CD4-positive, alpha-beta T cell treated with Interleukin-6 for 4 hours (primary cell): ENCODE data around the gene DPYD.

Experiments
- DNase-seq: peaks from one replicate; pipeline ENCODE4 v3.0.0-alpha.2; 2020; ENCODE audit warnings: mixed read lengths

The DPYD gene

DNA sequence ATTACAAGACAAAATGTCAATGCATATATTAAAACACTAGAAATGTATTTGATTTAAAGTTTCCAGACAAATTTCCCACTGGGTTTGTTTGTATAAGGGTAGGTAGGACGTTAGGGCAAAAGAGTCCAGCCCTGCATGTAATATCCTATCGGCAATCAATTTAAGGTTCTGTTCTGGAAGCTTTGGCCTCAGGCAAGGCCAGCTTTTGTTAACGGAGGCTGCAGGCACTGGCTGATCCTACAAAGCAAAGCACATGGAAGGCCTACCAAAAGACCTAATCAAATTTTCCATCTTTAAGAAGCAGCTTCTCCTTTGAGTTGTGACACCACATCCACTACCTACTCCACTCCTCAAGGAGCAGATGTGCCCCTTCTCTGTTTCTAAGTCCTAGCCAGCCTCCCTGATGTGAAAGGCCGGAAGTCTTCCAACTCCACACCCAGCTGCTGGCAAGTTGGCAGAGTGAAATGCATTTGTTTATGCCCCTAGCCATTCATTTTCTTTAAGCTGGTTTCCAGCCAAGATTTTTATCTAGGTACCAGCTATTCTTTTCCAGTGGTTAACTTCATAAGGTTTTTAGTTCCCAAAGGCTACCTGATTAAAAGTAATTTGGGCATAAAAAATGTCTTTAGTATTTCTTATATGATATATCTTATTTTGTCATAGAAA, 746.7 kb downstream of the DPYD start:
- DNase-seq, result no peak

DNA sequence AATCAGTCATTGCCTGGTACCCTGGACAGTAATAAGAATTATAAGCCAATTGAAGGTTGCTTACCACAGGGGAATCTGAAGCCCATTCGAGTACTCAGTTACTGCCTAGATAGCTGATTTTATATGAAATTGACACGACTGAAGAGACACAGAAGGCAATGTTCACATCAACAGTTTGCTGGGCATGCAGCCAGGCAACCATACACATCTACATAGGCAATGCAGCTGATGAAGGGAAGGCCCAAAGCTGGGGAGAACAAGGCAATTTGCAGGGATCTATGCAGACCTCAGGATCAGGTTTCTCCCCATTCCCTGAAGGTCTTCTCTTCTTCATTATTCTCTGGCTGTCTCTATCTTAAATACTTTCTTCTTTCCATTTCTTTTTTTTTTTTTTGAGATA, 750.5 kb downstream of the DPYD start:
- no peak for DNase-seq

DNA sequence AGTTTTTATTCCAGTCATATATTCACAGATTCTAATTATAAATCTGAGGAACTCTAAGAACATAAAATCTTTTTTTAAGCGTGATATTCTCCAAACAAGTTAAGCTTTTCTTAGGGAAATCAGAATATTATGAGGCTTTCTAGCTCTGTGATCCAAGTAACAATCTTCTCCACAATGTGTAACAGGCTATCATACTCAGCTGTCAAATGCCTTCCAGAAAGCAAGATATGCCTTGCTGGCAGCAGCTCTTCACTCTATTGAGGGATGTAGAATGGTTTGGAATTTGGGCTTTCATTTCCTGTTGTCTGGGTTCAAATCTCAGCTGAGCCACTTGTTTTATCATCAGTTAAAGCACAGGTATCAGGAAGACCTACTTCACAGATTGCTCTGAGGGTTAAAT, 752.8 kb downstream of the DPYD start:
- DNase-seq, result no peak

DNA sequence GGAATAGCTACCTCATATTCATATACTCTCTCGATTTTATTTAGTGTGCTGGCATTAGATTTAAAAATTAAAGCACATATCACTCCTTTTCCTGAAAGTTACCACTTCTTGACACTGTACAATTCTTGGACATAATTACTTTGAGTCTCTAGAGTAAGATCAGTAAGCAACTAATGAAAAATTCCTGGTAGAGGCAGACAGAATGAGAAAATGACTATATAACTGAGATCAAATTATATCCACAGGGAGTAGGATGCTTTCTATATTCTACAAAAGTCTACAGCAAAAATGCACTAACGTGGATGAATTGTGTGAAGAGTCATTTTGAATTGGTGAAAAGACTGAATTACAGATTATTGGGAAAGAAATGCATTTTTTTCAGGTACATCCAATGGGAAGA, 753.6 kb downstream of the DPYD start:
- DNase-seq, result no peak

- no peak for DNase-seq
Measured at GRCh38 chr1:97166626-97167025, 754.2 kb downstream of the DPYD start.

DNA sequence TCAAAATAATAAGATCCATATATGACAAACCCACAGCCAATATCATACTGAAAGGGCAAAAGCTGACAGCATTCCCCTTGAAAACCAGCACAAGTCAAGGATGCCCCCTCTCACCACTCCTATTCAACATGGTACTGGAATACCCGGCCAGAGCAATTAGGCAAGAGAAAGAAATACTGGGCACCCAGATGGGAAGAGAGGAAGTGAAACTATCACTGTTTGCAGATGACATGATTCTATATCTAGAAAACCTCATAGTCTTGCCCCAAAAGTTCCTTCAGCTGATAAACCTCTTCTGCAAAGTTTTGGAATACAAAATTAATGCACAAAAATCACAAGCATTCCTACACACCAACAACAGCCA, 756.6 kb downstream of the DPYD start:
- no peak for DNase-seq

- DNase-seq, result no peak
Measured at GRCh38 chr1:97163591-97164275, 757.1 kb downstream of the DPYD start.

GRCh38 chr1:97160818-97161217, 760.0 kb downstream of the DPYD start:
- DNase-seq, result no peak

- DNase-seq, result no peak
Measured at GRCh38 chr1:97159342-97159741, 761.5 kb downstream of the DPYD start.

DNA sequence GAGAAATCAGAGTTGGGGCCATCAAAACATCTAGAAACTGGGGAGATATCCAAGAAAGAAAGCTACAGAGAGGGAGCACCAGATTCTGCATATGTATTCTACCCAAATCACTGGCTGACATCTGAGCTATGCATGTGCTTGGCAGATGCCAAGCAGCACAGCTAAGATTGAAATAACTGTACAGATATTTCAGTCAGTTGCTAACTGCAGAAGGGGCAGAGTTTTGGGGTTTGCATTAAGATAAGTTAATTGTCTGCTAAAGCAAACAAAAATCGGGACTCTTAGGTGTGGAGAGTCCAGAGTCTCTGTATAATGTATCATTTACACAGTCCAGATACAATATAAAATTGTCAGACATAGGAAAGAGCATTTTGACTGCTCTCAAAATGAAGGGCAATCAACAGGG, 762.1 kb downstream of the DPYD start:
- DNase-seq, result no peak

DNA sequence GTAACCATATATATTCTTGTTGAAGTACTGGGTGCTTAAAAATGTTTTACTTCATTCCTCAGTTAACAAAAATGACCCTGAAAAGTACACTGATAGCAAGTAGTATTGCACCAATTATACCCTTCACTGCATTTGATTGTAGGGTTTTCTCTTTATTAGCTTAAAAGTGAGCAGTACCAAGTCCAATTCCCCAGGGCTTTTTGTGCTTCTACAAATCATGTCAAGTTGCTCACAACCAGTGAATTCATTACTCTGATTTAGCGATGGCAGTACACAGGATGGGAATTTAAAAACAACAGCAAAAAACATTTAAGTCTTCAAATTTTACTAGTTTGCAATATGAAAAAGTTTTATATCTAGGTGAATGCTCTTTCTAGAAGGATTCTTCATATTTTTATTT, 762.8 kb downstream of the DPYD start:
- DNase-seq, result no peak

- DNase-seq, result no peak
Measured at GRCh38 chr1:97151651-97152050, 769.2 kb downstream of the DPYD start.

GRCh38 chr1:97145321-97145956, 775.4 kb downstream of the DPYD start:
- no peak for DNase-seq

GRCh38 chr1:97144527-97144926, 776.3 kb downstream of the DPYD start:
- no peak for DNase-seq

- no peak for DNase-seq
Measured at GRCh38 chr1:97143236-97143882, 777.5 kb downstream of the DPYD start.

- no peak for DNase-seq
Measured at GRCh38 chr1:97140611-97141010, 780.2 kb downstream of the DPYD start.

GRCh38 chr1:97139512-97139911, 781.3 kb downstream of the DPYD start:
- no peak for DNase-seq

GRCh38 chr1:97138515-97139032, 782.3 kb downstream of the DPYD start:
- DNase-seq, result no peak

GRCh38 chr1:97137862-97138514, 782.8 kb downstream of the DPYD start:
- no peak for DNase-seq

DNA sequence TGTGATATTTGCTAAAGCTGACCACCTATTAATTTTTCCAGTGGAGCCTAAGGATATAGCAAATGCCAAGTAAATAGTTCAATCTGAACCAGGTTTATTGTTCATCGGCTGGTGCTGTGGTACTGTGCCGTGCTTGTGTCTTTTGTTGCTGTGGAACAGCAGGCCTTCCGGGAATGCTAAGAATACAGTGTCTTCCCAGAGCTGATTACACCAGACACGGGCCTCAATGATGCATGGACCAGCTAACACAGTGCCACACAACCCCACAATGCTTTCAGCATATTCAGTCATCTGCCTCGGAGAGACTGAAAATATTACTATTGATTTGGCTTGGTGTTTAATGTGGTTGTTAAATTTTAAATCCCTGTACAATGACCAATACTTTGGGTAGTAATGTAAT, 783.8 kb downstream of the DPYD start:
- DNase-seq, result no peak

DNA sequence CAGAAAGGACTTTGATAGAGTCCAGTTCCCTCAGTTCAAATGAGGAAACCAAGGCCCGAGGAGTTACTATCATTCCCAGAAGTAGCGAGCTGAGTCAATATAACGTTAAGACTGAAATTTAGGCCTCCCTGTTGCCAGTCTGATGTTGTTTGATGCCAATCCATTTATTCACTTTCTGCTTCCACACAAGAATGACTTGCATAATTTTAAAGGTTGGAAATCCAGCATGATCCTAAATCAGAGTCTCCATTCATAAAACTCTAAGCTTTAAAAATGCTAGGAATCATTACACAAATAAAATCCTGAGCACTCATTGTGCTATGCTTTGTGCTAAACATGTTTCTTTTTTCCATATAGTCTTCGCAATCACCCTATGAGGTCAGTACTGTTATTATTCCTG, 784.9 kb downstream of the DPYD start:
- DNase-seq, result no peak

DNA sequence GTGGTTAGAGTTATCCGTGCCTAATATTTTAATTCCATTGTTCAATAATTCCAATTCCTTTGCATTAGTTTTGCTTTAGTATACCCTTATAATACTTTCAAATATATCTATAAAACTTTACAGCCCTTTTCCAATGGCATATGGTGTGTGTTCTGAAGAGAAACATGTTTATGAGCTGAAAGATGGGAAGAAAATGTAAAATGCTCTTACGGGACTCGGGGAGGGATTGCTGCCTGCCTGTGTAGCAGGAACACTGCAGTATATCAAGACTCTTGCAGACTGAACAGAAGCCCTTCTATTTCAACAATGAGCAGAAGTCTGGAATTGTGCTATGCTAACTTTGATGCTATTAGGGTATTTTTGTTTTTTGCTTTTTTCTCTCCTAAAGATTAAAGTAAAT, 792.4 kb downstream of the DPYD start:
- DNase-seq, result no peak
